Activated effector memory CD4-positive, alpha-beta T cell treated with anti-CD3 and anti-CD28 coated beads, Interleukin-2, amount 50 U/mL, for 16 hours (primary cell): ENCODE results near the gene RXRA.

Experiments used
- DNase-seq: peaks from one replicate; pipeline ENCODE4 v3.0.0-alpha.2; 2020

RXRA gene

GRCh38 chr9:134422301-134423090 is 96.2 kb downstream of the RXRA start:
- DNase-seq, result no peak

GRCh38 chr9:134423166-134423565 is 96.9 kb downstream of the RXRA start:
- no peak for DNase-seq

- DNase-seq, result no peak
These were observed 97.5 kb downstream of the RXRA start for GRCh38 chr9:134423749-134424148.

- DNase-seq, result no peak
These were observed 98.6 kb downstream of the RXRA start for GRCh38 chr9:134424818-134425217.

- no peak for DNase-seq
These were observed 99.1 kb downstream of the RXRA start for GRCh38 chr9:134425401-134425800.

GRCh38 chr9:134425812-134426211 is 99.6 kb downstream of the RXRA start:
- DNase-seq, result no peak

GRCh38 chr9:134426436-134426835 is 100.2 kb downstream of the RXRA start:
- DNase-seq, result no peak

GRCh38 chr9:134427153-134427782 is 101.0 kb downstream of the RXRA start:
- no peak for DNase-seq

- DNase-seq, result no peak
These were observed 102.3 kb downstream of the RXRA start for GRCh38 chr9:134428559-134428958.

GRCh38 chr9:134429007-134429406 is 102.8 kb downstream of the RXRA start:
- no peak for DNase-seq

GRCh38 chr9:134429481-134429880 is 103.2 kb downstream of the RXRA start:
- DNase-seq, result no peak

GRCh38 chr9:134431095-134431494 is 104.8 kb downstream of the RXRA start:
- no peak for DNase-seq

- DNase-seq, result no peak
These were observed 105.4 kb downstream of the RXRA start for GRCh38 chr9:134431626-134432025.

- DNase-seq, result no peak
These were observed 106.2 kb downstream of the RXRA start for GRCh38 chr9:134432471-134432870.

- no peak for DNase-seq
These were observed 106.8 kb downstream of the RXRA start for GRCh38 chr9:134433101-134433500.

- no peak for DNase-seq
These were observed 107.9 kb downstream of the RXRA start for GRCh38 chr9:134433909-134434882.

- DNase-seq, result no peak
These were observed 108.7 kb downstream of the RXRA start for GRCh38 chr9:134434894-134435506.

GRCh38 chr9:134435550-134436378 is 109.5 kb downstream of the RXRA start:
- DNase-seq, result no peak

- DNase-seq, result no peak
These were observed 110.1 kb downstream of the RXRA start for GRCh38 chr9:134436379-134436762.

GRCh38 chr9:134436911-134437310 is 110.7 kb downstream of the RXRA start:
- DNase-seq, result no peak

- DNase-seq, result no peak
These were observed 111.3 kb downstream of the RXRA start for GRCh38 chr9:134437403-134438194.
